ENCODE results near the gene UQCRC1. TPM values are rescaled to one million over a fixed set of nuclear protein-coding genes. Genes with fewer than 3 reads are reported as not detected.

The UQCRC1 gene
- total RNA-seq, 1 donor from 2014 or later, result 126 TPM

GRCh38 chr3:48637305-48637704 lies 27.9 kb upstream of the UQCRC1 start:
- no peak for TF ChIP-seq CTCF (IDR thresholded peaks at IDR 0.05)
- Histone ChIP-seq H3K9me3 (no peaks in the 10 kb centered on the region), H3K27me3 (no peaks in the 10 kb centered on the region), H3K36me3 (no peaks in the 10 kb centered on the region), H3K27ac (no peak overlapping the region), H3K4me3 (no peak overlapping the region), H3K4me1 (peaks cover 18% of the 10 kb centered on the region)
- DNase-seq (no peak), ATAC-seq (no peak)
- intact Hi-C loops (cut with DNase I), result no loop called here

- Histone ChIP-seq H3K27me3 (no peaks in the 10 kb centered on the region), H3K9me3 (no peaks in the 10 kb centered on the region), H3K36me3 (no peaks in the 10 kb centered on the region), H3K27ac (peak overlapping the region; percentile 75), H3K4me1 (peaks cover 18% of the 10 kb centered on the region), H3K4me3 (peak overlapping the region; percentile 98)
- ATAC-seq (no peak), DNase-seq (no peak)
- no peak for TF ChIP-seq CTCF (IDR thresholded peaks at IDR 0.05)
- intact Hi-C loops (cut with DNase I), result no loop called here
Measured at GRCh38 chr3:48636149-48636655, 26.8 kb upstream of the UQCRC1 start.

GRCh38 chr3:48635222-48636021 lies 26.0 kb upstream of the UQCRC1 start, which contains the start of gene SLC26A6:
TSS of gene SLC26A6 (minus strand) at chr3:48635461. CDS start at chr3:48635393, 68 bp downstream.
- Histone ChIP-seq H3K4me1 (peaks cover 18% of the 10 kb centered on the region), H3K27me3 (no peaks in the 10 kb centered on the region), H3K27ac (peak within 1 kb of the TSS; percentile 75), H3K9me3 (no peaks in the 10 kb centered on the region), H3K36me3 (no peaks in the 10 kb centered on the region), H3K4me3 (peak within 1 kb of the TSS; percentile 98)
- ATAC-seq (peak; percentile 97), DNase-seq (peak; percentile 99)
- intact Hi-C loops (cut with DNase I), result no loop called here
- TF ChIP-seq CTCF (IDR thresholded peaks at IDR 0.05), result peak; percentile 45

- peaks cover 4% of the 10 kb centered on the region for H3K36me3 ChIP-seq
- peaks cover 18% of the 10 kb centered on the region for H3K4me1 ChIP-seq
- no peaks in the 10 kb centered on the region for H3K27me3 ChIP-seq
- ATAC-seq, result peak; percentile 46
- H3K4me3 ChIP-seq, result peak overlapping the region; percentile 98
- DNase-seq, result peak; percentile 78
- H3K27ac ChIP-seq, result peak overlapping the region; percentile 70
- TF ChIP-seq CTCF (IDR thresholded peaks at IDR 0.05), result no peak
- no peaks in the 10 kb centered on the region for H3K9me3 ChIP-seq
- intact Hi-C loops (cut with DNase I), result no loop called here
Measured at GRCh38 chr3:48634661-48635221, 25.3 kb upstream of the UQCRC1 start.

GRCh38 chr3:48633743-48634142 lies 24.3 kb upstream of the UQCRC1 start:
- H3K4me1 ChIP-seq, result peaks cover 18% of the 10 kb centered on the region
- DNase-seq (no peak), ATAC-seq (no peak)
- no peaks in the 10 kb centered on the region for H3K27me3 ChIP-seq
- H3K27ac ChIP-seq, result no peak overlapping the region
- TF ChIP-seq CTCF (IDR thresholded peaks at IDR 0.05), result no peak
- no peaks in the 10 kb centered on the region for H3K9me3 ChIP-seq
- H3K36me3 ChIP-seq, result peaks cover 7% of the 10 kb centered on the region
- H3K4me3 ChIP-seq, result no peak overlapping the region
- intact Hi-C loops (cut with DNase I), result no loop called here

All from upper lobe of right lung (tissue), 1 donor.